HEK293 (cell line): Measurements from ENCODE around the gene EZH1.

Experiments used
- CTCF ChIA-PET: fragments of 350-600 bp; formaldehyde crosslinking; extraction: SDS; loops from one replicate; lab custom pipeline; 2021; ENCODE audit warnings: antibody characterized with exemption; lab: Yijun Ruan, JAX
- POLR2A ChIA-PET: fragments of 300-600 bp; formaldehyde crosslinking; extraction: SDS; loops from one replicate; lab custom pipeline; 2020; ENCODE audit warnings: antibody characterized with exemption, inconsistent platforms; lab: Yijun Ruan, JAX
- H3K27ac ChIP-seq: fragments of 200-500 bp; sonication (Bioruptor generic); 2 replicates; pipeline ENCODE4 v1.5.1; 2014; ENCODE audit warnings: low read depth, low read length, control low read depth, inconsistent platforms; ENCODE audit errors: extremely low read depth
- H3K36me3 ChIP-seq, 2 experiments: fragments of 200-500 bp in 1 of 2; sonication (Bioruptor generic) in 1 of 2; 1 replicate in 1 of 2; 2 replicates in 1 of 2; pipeline ENCODE4 v1.5.1; 2014 to 2017; ENCODE audit warnings: inconsistent platforms in 2 of 2, low read length in 2 of 2; ENCODE audit not compliant: control insufficient read depth in 2 of 2, insufficient read depth in 1 of 2
- H3K4me1 ChIP-seq: fragments of 200-500 bp; sonication (Bioruptor generic); 2 replicates; pipeline ENCODE4 v1.5.1; 2014; ENCODE audit warnings: mild to moderate bottlenecking, low read length, inconsistent platforms; ENCODE audit not compliant: control insufficient read depth, insufficient read depth
- H3K4me3 ChIP-seq: 2 replicates; pipeline ENCODE4 v1.5.1; 2011; ENCODE audit warnings: low read depth, mild to moderate bottlenecking, control low read depth, low read length, moderate library complexity
- H3K9me3 ChIP-seq: fragments of 200-500 bp; sonication (Bioruptor generic); 2 replicates; pipeline ENCODE4 v1.5.1; 2014; ENCODE audit warnings: low read depth, low read length, inconsistent platforms; ENCODE audit not compliant: control insufficient read depth, insufficient read depth
- KLF10 ChIP-seq: fragments of 450-650 bp; IDR thresholded peaks from 2 replicates; pipeline ENCODE4 v1.5.1; 2018; ENCODE audit warnings: missing biosample characterization, mild to moderate bottlenecking, missing genetic modification characterization
- ZBTB1 ChIP-seq: fragments of 450-650 bp; formaldehyde crosslinking; IDR thresholded peaks from 2 replicates; pipeline ENCODE4 v1.5.1; 2016; ENCODE audit warnings: missing biosample characterization, missing genetic modification characterization
- ZBTB44 ChIP-seq: fragments of 450-650 bp; IDR thresholded peaks from 2 replicates; pipeline ENCODE4 v1.5.1; 2018; ENCODE audit warnings: missing biosample characterization, mild to moderate bottlenecking, missing genetic modification characterization
- ZBTB48 ChIP-seq: fragments of 450-650 bp; formaldehyde crosslinking; IDR thresholded peaks from 2 replicates; pipeline ENCODE4 v1.5.1; 2016; ENCODE audit warnings: missing biosample characterization, missing genetic modification characterization
- ZNF23 ChIP-seq: fragments of 450-650 bp; formaldehyde crosslinking; IDR thresholded peaks from 2 replicates; pipeline ENCODE4 v1.5.1; 2016; ENCODE audit warnings: missing biosample characterization, missing genetic modification characterization, borderline replicate concordance
- ZNF266 ChIP-seq: fragments of 450-650 bp; formaldehyde crosslinking; IDR thresholded peaks from 2 replicates; pipeline ENCODE4 v1.5.1; 2016; ENCODE audit warnings: missing biosample characterization, missing genetic modification characterization, low read depth
- ZNF280D ChIP-seq: fragments of 450-650 bp; formaldehyde crosslinking; IDR thresholded peaks from 2 replicates; pipeline ENCODE4 v1.5.1; 2016; ENCODE audit warnings: missing biosample characterization, missing genetic modification characterization
- ZNF341 ChIP-seq: fragments of 450-650 bp; formaldehyde crosslinking; IDR thresholded peaks from 2 replicates; pipeline ENCODE4; 2016; ENCODE audit warnings: low read depth, missing biosample characterization, missing genetic modification characterization
- ZNF350 ChIP-seq: fragments of 450-650 bp; formaldehyde crosslinking; IDR thresholded peaks from 2 replicates; pipeline ENCODE4 v1.5.0; 2017; ENCODE audit warnings: missing biosample characterization, mild to moderate bottlenecking, missing genetic modification characterization
- ZNF37A ChIP-seq: fragments of 450-650 bp; IDR thresholded peaks from 2 replicates; pipeline ENCODE4 v1.5.1; 2018; ENCODE audit warnings: missing biosample characterization, missing genetic modification characterization
- ZNF423 ChIP-seq: fragments of 450-650 bp; formaldehyde crosslinking; IDR thresholded peaks from 2 replicates; pipeline ENCODE4 v1.5.1; 2016; ENCODE audit warnings: missing biosample characterization, missing genetic modification characterization
- ZNF530 ChIP-seq: fragments of 450-650 bp; formaldehyde crosslinking; IDR thresholded peaks from 2 replicates; pipeline ENCODE4 v1.5.1; 2016; ENCODE audit warnings: low read depth, missing biosample characterization, missing genetic modification characterization
- ZNF558 ChIP-seq: fragments of 450-650 bp; formaldehyde crosslinking; IDR thresholded peaks from 2 replicates; pipeline ENCODE4 v1.5.1; 2016; ENCODE audit warnings: missing biosample characterization, missing genetic modification characterization
- ZNF560 ChIP-seq: fragments of 450-650 bp; formaldehyde crosslinking; IDR thresholded peaks from 2 replicates; pipeline ENCODE4 v1.5.1; 2017; ENCODE audit warnings: missing biosample characterization, missing genetic modification characterization, borderline replicate concordance
- ZNF610 ChIP-seq: fragments of 450-650 bp; formaldehyde crosslinking; IDR thresholded peaks from 2 replicates; pipeline ENCODE4 v1.5.1; 2016; ENCODE audit warnings: missing biosample characterization, missing genetic modification characterization, borderline replicate concordance
- ZNF660 ChIP-seq: fragments of 450-650 bp; IDR thresholded peaks from 2 replicates; pipeline ENCODE4 v1.5.1; 2018; ENCODE audit warnings: missing biosample characterization, mild to moderate bottlenecking, missing genetic modification characterization
- ZNF692 ChIP-seq: fragments of 450-650 bp; formaldehyde crosslinking; IDR thresholded peaks from 2 replicates; pipeline ENCODE4 v1.5.1; 2016; ENCODE audit warnings: missing biosample characterization, missing genetic modification characterization
- ZNF776 ChIP-seq: fragments of 450-650 bp; formaldehyde crosslinking; IDR thresholded peaks from 2 replicates; pipeline ENCODE4 v1.5.0; 2017; ENCODE audit warnings: missing biosample characterization, missing genetic modification characterization, borderline replicate concordance
- ZNF777 ChIP-seq: fragments of 450-650 bp; formaldehyde crosslinking; IDR thresholded peaks from 2 replicates; pipeline ENCODE4 v1.5.1; 2017; ENCODE audit warnings: missing biosample characterization, missing genetic modification characterization, borderline replicate concordance
- ZNF837 ChIP-seq: fragments of 450-650 bp; formaldehyde crosslinking; IDR thresholded peaks from 2 replicates; pipeline ENCODE4 v1.5.1; 2016; ENCODE audit warnings: missing biosample characterization, missing genetic modification characterization
- TF ChIP-seq, protein P1 (sequence below): fragments of 450-650 bp; formaldehyde crosslinking; IDR thresholded peaks from 2 replicates; pipeline ENCODE4 v1.5.1; 2016; ENCODE audit warnings: missing biosample characterization, missing genetic modification characterization
- TF ChIP-seq, protein P2 (sequence below): fragments of 450-650 bp; formaldehyde crosslinking; IDR thresholded peaks from 2 replicates; pipeline ENCODE4 v1.5.1; 2016; ENCODE audit warnings: missing biosample characterization, missing genetic modification characterization, low read depth

The EZH1 gene

DNA sequence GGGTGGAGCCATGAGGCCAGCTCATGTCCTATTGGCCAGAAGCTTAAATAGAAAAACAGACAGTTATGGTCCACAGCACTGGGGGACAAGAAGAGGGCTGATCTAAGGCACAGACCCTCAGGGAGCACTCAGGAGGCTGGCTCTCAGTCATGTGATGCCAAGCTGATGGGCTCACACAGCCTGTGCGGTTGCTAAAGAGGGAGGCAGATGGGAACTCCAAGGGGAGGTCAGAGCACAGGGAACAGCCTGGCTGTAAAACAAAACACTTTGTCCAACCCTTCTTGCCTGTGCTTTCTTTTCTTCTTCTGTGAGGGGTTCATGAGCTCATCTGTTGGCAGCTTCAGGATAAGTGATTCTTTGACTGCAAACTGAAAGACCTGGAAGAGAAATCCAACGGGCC is 35.3 kb downstream of the EZH1 start:
- ChIA-PET CTCF (interaction anchor here (0.6 to 1.7 kb wide), 7 partner anchors 10 to 228 kb away, joined by 3 to 7 read pairs (median 3); partner anchors contain the start of gene PSMC3IP), POLR2A (interaction anchor here (1.2 kb wide), 1 partner anchor 27 kb away, joined by 8 read pairs; no protein-coding TSS in a partner anchor)
- Histone ChIP-seq H3K4me3 (no peak overlapping the region), H3K4me1 (no peaks in the 10 kb centered on the region), H3K9me3 (no peaks in the 10 kb centered on the region), H3K27ac (no peak overlapping the region), H3K36me3 (peaks cover 73 to 92% of the 10 kb centered on the region in 2 experiments)
- TF ChIP-seq ZNF660 (tag by site-specific recombination) (no peak), ZBTB1 (tag by site-specific recombination) (no peak), ZNF837 (tag by site-specific recombination) (no peak), ZNF350 (tag by site-specific recombination) (no peak), ZNF341 (peak; percentile 48; the same call in 1 of the 2 replicates), ZNF610 (tag by site-specific recombination) (no peak), ZBTB48 (tag by site-specific recombination) (no peak), ZNF37A (tag by site-specific recombination) (no peak)

DNA sequence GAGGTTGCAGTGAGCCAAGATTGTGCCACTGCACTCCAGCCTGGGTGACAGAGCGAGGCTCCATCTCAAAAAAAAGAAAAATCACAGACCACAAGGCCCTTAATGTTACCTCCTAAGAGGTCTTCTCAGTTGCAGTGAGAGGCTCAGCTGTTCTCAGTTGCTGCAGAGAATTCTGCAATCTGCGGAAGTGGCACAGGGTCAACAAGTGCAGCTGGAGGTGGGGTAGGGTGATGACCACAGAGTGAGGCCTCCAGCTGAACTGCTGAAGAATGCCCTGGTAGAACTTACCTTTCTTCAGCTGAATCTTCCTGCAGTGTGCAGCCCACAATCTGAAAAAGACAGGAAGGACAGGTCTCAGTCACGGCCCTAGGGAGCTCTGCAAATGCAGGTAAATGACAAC is 36.3 kb downstream of the EZH1 start:
- Histone ChIP-seq H3K9me3 (no peaks in the 10 kb centered on the region), H3K27ac (no peak overlapping the region), H3K4me3 (no peak overlapping the region), H3K36me3 (peaks cover 68 to 93% of the 10 kb centered on the region in 2 experiments), H3K4me1 (no peaks in the 10 kb centered on the region)
- ChIA-PET POLR2A (interaction anchor here (1.2 kb wide), 2 partner anchors 26 to 131 kb away, joined by 4 to 8 read pairs; partner anchors contain the start of gene PSMC3IP), CTCF (interaction anchor here (1.1 to 1.2 kb wide), 2 partner anchors 25 to 115 kb away, joined by 3 to 4 read pairs; partner anchors contain the start of gene BECN1)
- TF ChIP-seq ZNF280D (tag by site-specific recombination) (no peak), ZNF530 (tag by site-specific recombination) (no peak), ZNF266 (tag by site-specific recombination) (no peak), ZBTB1 (tag by site-specific recombination) (no peak), ZNF560 (tag by site-specific recombination) (no peak), ZBTB44 (tag by site-specific recombination) (no peak), KLF10 (no peak), ZNF777 (tag by site-specific recombination) (no peak), ZNF23 (tag by site-specific recombination) (no peak), ZNF423 (tag by site-specific recombination) (no peak), ZNF692 (no peak), ZNF610 (tag by site-specific recombination) (no peak), ZNF776 (tag by site-specific recombination) (no peak), ZNF558 (tag by site-specific recombination) (no peak)
- TF ChIP-seq, protein P1, sequence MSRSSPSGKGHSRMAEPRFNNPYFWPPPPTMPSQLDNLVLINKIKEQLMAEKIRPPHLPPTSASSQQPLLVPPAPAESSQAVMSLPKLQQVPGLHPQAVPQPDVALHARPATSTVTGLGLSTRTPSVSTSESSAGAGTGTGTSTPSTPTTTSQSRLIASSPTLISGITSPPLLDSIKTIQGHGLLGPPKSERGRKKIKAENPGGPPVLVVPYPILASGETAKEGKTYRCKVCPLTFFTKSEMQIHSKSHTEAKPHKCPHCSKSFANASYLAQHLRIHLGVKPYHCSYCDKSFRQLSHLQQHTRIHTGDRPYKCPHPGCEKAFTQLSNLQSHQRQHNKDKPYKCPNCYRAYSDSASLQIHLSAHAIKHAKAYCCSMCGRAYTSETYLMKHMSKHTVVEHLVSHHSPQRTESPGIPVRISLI = no peak
- TF ChIP-seq, protein P2, sequence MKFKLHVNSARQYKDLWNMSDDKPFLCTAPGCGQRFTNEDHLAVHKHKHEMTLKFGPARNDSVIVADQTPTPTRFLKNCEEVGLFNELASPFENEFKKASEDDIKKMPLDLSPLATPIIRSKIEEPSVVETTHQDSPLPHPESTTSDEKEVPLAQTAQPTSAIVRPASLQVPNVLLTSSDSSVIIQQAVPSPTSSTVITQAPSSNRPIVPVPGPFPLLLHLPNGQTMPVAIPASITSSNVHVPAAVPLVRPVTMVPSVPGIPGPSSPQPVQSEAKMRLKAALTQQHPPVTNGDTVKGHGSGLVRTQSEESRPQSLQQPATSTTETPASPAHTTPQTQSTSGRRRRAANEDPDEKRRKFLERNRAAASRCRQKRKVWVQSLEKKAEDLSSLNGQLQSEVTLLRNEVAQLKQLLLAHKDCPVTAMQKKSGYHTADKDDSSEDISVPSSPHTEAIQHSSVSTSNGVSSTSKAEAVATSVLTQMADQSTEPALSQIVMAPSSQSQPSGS (tag by site-specific recombination) = no peak
